GM12878 (cell line): ENCODE measurements around the gene LIM2. TPM values are rescaled to one million over a fixed set of nuclear protein-coding genes. Genes with fewer than 3 reads are reported as not detected.

Experiments
- ATAC-seq: fragments of 200-7000 bp; cut with Tn5 transposase; 3 replicates; pipeline ENCODE4 v1.9.1; 2020; ENCODE audit warnings: mild to moderate bottlenecking, moderate library complexity
- BruUV-seq: library from RNA; stranded (reverse); fragments of 400-500 nt; replicated peaks from 2 replicates; lab custom pipeline; 2021; lab: Mats Ljungman, UMichigan
- CTCF ChIA-PET: fragments of 300-600 bp; sonication (Branson Sonifier 250); formaldehyde crosslinking; extraction: SDS; loops from one replicate; lab custom pipeline; 2021; ENCODE audit warnings: inconsistent platforms; lab: Yijun Ruan, JAX
- POLR2A ChIA-PET: fragments of 350-600 bp; formaldehyde crosslinking; extraction: SDS; loops from one replicate; lab custom pipeline; 2021; ENCODE audit warnings: inconsistent platforms; lab: Charles Lee
- RAD21 ChIA-PET: fragments of 300-600 bp; sonication (Branson Sonifier 250); formaldehyde crosslinking; loops from one replicate; lab custom pipeline; 2023; ENCODE audit warnings: antibody characterized with exemption; ENCODE audit not compliant: unreplicated experiment; lab: Charles Lee
- SMC1A ChIA-PET: fragments of 300-600 bp; sonication (Branson Sonifier 250); formaldehyde crosslinking; loops from one replicate; lab custom pipeline; 2023; ENCODE audit not compliant: unreplicated experiment, uncharacterized antibody; lab: Charles Lee
- DNase-seq: peaks from one replicate; pipeline ENCODE4 v3.0.0-alpha.2; 2011; ENCODE audit warnings: low read depth, low spot score
- FAIRE-seq: peaks from 3 replicates; lab custom pipeline; 2011; peaks lifted over from hg19 to GRCh38; lab: Jason Lieb, UNC
- H2AFZ ChIP-seq: 2 replicates; pipeline ENCODE4 v1.6.0; 2011; ENCODE audit warnings: low read depth, low read length, control low read depth; ENCODE audit not compliant: control insufficient read depth
- H3K27ac ChIP-seq: 2 replicates; pipeline ENCODE4 v1.5.1; 2011; ENCODE audit warnings: control low read depth; ENCODE audit not compliant: control insufficient read depth, insufficient read depth
- H3K27me3 ChIP-seq, 2 experiments: replicated peaks in 1 of 2; 2 replicates each; pipeline versions ENCODE4 v1.6.0 to v1.6.1; 2011; ENCODE audit warnings: low read length in 1 of 2; ENCODE audit not compliant: control insufficient read depth in 2 of 2, insufficient read depth in 2 of 2
- H3K36me3 ChIP-seq, 2 experiments: 2 replicates each; pipeline ENCODE4 v1.5.1; 2011; ENCODE audit warnings: low read length in 1 of 2; ENCODE audit not compliant: control insufficient read depth in 2 of 2, insufficient read depth in 2 of 2
- H3K4me1 ChIP-seq: 2 replicates; pipeline ENCODE4 v1.6.1; 2011; ENCODE audit warnings: mild to moderate bottlenecking, low read length, moderate library complexity, mixed read lengths; ENCODE audit not compliant: control insufficient read depth, insufficient read depth
- H3K4me2 ChIP-seq: 2 replicates; pipeline ENCODE4 v1.6.0; 2011; ENCODE audit warnings: control low read depth; ENCODE audit not compliant: control insufficient read depth, insufficient read depth
- H3K4me3 ChIP-seq: fragments of 200-600 bp; sonication (generic); 2 replicates; pipeline ENCODE4 v1.5.1; 2016
- H3K79me2 ChIP-seq: 2 replicates; pipeline ENCODE4 v1.6.0; 2011; ENCODE audit warnings: low read length; ENCODE audit not compliant: control insufficient read depth, insufficient read depth
- H3K9ac ChIP-seq: 2 replicates; pipeline ENCODE4 v1.8.0; 2011; ENCODE audit warnings: low read length, control low read depth, mixed read lengths; ENCODE audit not compliant: control insufficient read depth, insufficient read depth
- H3K9me3 ChIP-seq: replicated peaks from 3 replicates; pipeline ENCODE4 v1.5.1; 2011; ENCODE audit warnings: mild to moderate bottlenecking, low read length; ENCODE audit not compliant: control insufficient read depth, insufficient read depth
- H4K20me1 ChIP-seq: 2 replicates; pipeline ENCODE4 v1.6.0; 2011; ENCODE audit not compliant: control insufficient read depth, insufficient read depth
- CBX5 ChIP-seq: sonication (generic); IDR thresholded peaks from 2 replicates; pipeline ENCODE4 v1.6.1; 2016; ENCODE audit warnings: low read depth, moderate library complexity, mild to moderate bottlenecking, inconsistent platforms
- CHD4 ChIP-seq: fragments of 200-600 bp; sonication (generic); IDR thresholded peaks from 2 replicates; pipeline ENCODE4 v1.6.1; 2016; ENCODE audit warnings: mild to moderate bottlenecking
- DPF2 ChIP-seq: fragments of 450-650 bp; IDR thresholded peaks from 2 replicates; pipeline ENCODE4 v1.6.1; 2017; ENCODE audit warnings: mild to moderate bottlenecking
- MEF2A ChIP-seq: IDR thresholded peaks from 2 replicates; pipeline ENCODE4 v1.6.1; 2011; ENCODE audit warnings: low read depth, mild to moderate bottlenecking, low read length, moderate library complexity; ENCODE audit not compliant: insufficient read depth
- PML ChIP-seq: IDR thresholded peaks from 2 replicates; pipeline ENCODE4 v1.6.1; 2012; ENCODE audit warnings: low read length, inconsistent platforms
- SUZ12 ChIP-seq: fragments of 200-600 bp; sonication (generic); IDR thresholded peaks from one replicate; pipeline ENCODE4 v1.6.1; 2018; ENCODE audit warnings: antibody characterized with exemption, mild to moderate bottlenecking; ENCODE audit not compliant: unreplicated experiment
- ZNF24 ChIP-seq: fragments of 450-650 bp; IDR thresholded peaks from 2 replicates; pipeline ENCODE4 v1.6.1; 2017; ENCODE audit warnings: antibody characterized with exemption, mild to moderate bottlenecking
- WGBS: methylation state at CpG from one replicate; pipeline ENCODE4 v1.1.6; 2016; ENCODE audit warnings: low lambda C conversion rate; ENCODE audit not compliant: insufficient replicate concordance, insufficient coverage; ENCODE audit errors: missing lambda C conversion rate; 5-methylcytosine and 5-hydroxymethylcytosine counted together
- in situ Hi-C: fragments of 300-500 bp; cut with MboI; formaldehyde crosslinking; loops from 9 replicates; pipeline ENCODE4 v1.14.3; 2018; ENCODE audit warnings: mixed read lengths
- intact Hi-C: fragments of 100-400 bp; cut with micrococcal nuclease; formaldehyde crosslinking; loops from one replicate; pipeline ENCODE4 v1.14.2; 2022; ENCODE audit not compliant: unreplicated experiment
- polyA plus RNA-seq, 11 experiments: library from polyadenylated mRNA; depleted of rRNA in 4 of 11; unstranded in 6 of 11; stranded (reverse) in 5 of 11; fragments of >200 nt; fragmentation: Nextera tagmentation in 4 of 11; fragmentation: Illumina TruSeq in 1 of 11; extraction: Ambion mirVana in 4 of 11; extraction: Trizol in 1 of 11; gene quantifications; 1 replicate in 1 of 11; 2 replicates in 10 of 11; pipeline versions ENCODE4 v1.2.1 to v1.2.3, GENCODE V29; 2011 to 2016; ENCODE audit warnings: inconsistent platforms in 2 of 11, missing spikeins in 2 of 11, low read depth in 1 of 11
- total RNA-seq, 4 experiments: library from RNA; depleted of rRNA in 3 of 4; stranded (reverse); fragments of >200 nt in 3 of 4; fragmentation: Illumina TruSeq in 1 of 4; extraction: Trizol in 1 of 4; gene quantifications; 2 replicates each; pipeline versions ENCODE4 v1.2.1 to v1.2.3, GENCODE V29; 2013 to 2021

Gene LIM2
- total and polyA plus RNA-seq, 10 of the 15 experiments (the other 5 are each of a cell fraction or from before 2014, with no cell fraction given) = not detected

DNA sequence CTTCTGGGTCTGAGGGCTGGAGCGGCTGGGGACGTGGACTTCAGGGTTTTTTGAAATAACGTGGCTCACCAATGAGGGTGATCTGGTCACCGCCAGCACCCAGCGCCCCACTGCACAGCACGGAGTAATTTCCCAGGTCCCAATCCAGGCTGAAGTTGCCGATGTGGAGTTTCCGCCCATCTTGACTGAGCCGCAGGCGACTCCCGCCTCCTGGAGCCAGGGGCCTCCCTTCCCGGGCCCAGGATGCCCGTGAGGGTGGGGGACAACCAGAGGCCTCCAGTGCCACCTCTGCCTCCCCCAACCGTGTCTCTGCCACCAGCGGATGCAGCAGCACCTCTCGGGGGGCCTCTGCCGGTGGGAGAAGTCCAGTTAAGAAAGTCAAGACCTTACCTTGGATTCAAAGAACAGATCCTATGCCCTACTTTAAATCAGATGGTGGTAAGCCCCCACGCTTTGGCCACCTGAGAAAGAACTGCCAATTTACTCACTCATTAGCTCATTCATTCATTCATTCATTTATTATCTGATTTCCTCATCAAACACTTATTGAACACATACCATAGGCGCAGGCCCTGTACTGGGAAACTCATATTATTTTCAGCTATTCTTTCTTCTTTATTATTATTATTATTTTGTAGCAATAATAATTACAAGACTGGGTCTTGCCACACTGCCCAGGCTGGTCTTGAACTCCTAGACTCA, 49.8 kb downstream of the LIM2 start:
- in situ Hi-C loops (loop anchor here (5.0 kb wide), 2 partner anchors 99 to 324 kb away; no protein-coding TSS in a partner anchor), intact Hi-C loops (loop anchor here (1.0 to 10.0 kb wide), 4 partner anchors 29 to 317 kb away; partner anchors contain the start of gene ETFB)
- DNase-seq (no peak), FAIRE-seq (no peak), ATAC-seq (no peak)
- H3K9me3 ChIP-seq = no peaks in the 10 kb centered on the region; the same call in 2 of the 3 replicates
- CTCF ChIA-PET = interaction anchor here (0.6 to 5.1 kb wide), 17 partner anchors 9 to 323 kb away, joined by 3 to 47 read pairs (median 5); partner anchors contain the start of gene SIGLEC10
- H3K9ac ChIP-seq = no peak overlapping the region; the same call in 1 of the 2 replicates
- peaks cover 4% of the 10 kb centered on the region for H3K4me1 ChIP-seq
- 0 out of 2 replicates have a peak overlapping the region, but pooled peaks have one; percentile 100 for H3K4me2 ChIP-seq
- no peaks in the 10 kb centered on the region for H4K20me1 ChIP-seq
- H3K27me3 ChIP-seq = no peaks in the 10 kb centered on the region
- RAD21 ChIA-PET = interaction anchor here (0.7 to 3.2 kb wide), 4 partner anchors 34 to 74 kb away, joined by 3 to 32 read pairs (median 6); no protein-coding TSS in a partner anchor
- H2AFZ ChIP-seq = no peak overlapping the region
- POLR2A ChIA-PET = interaction anchor here (0.6 to 1.1 kb wide), 2 partner anchors 30 to 320 kb away, joined by 3 to 4 read pairs; no protein-coding TSS in a partner anchor
- no TSS peak for BruUV-seq
- no peak overlapping the region for H3K27ac ChIP-seq
- 68% methylated on average over 19 of the region's 19 CpGs for WGBS
- TF ChIP-seq ZNF24 (peak; percentile 75), DPF2 (no peak)
- no peak overlapping the region for H3K4me3 ChIP-seq
- H3K36me3 ChIP-seq = no peaks in the 10 kb centered on the region
- no peaks in the 10 kb centered on the region for H3K79me2 ChIP-seq
- SMC1A ChIA-PET = interaction anchor here (0.7 to 1.9 kb wide), 5 partner anchors 11 to 104 kb away, joined by 3 to 5 read pairs (median 5); partner anchors contain the start of gene SIGLEC10

GRCh38 chr19:51337141-51337860, 50.5 kb downstream of the LIM2 start:
- Histone ChIP-seq H2AFZ (no peak overlapping the region), H3K79me2 (no peaks in the 10 kb centered on the region), H3K36me3 (no peaks in the 10 kb centered on the region), H3K4me2 (no peak overlapping the region), H3K9ac (no peak overlapping the region), H4K20me1 (no peaks in the 10 kb centered on the region), H3K4me3 (no peak overlapping the region), H3K4me1 (peaks cover 4% of the 10 kb centered on the region), H3K9me3 (no peaks in the 10 kb centered on the region; the same call in 2 of the 3 replicates), H3K27me3 (no peaks in the 10 kb centered on the region), H3K27ac (no peak overlapping the region)
- POLR2A ChIA-PET = interaction anchor here (0.7 to 1.1 kb wide), 2 partner anchors 30 to 82 kb away, joined by 3 to 5 read pairs; no protein-coding TSS in a partner anchor
- no peak for DNase-seq
- no peak for FAIRE-seq
- intact Hi-C loops = loop anchor here (10.0 kb wide), 1 partner anchor 318 kb away; no protein-coding TSS in a partner anchor
- WGBS = 83% methylated on average over 13 of the region's 13 CpGs
- in situ Hi-C loops = loop anchor here (5.0 kb wide), 2 partner anchors 100 to 325 kb away; no protein-coding TSS in a partner anchor
- no peak for ATAC-seq
- TF ChIP-seq CBX5 = no peak
- no peak for TF ChIP-seq SUZ12
- no peak for TF ChIP-seq MEF2A
- no peak for TF ChIP-seq PML
- no peak for TF ChIP-seq CHD4
- no TSS peak for BruUV-seq
- SMC1A ChIA-PET = interaction anchor here (0.7 to 1.2 kb wide), 5 partner anchors 12 to 80 kb away, joined by 3 to 5 read pairs (median 5); partner anchors contain the start of gene SIGLEC10
- RAD21 ChIA-PET = interaction anchor here (0.7 to 3.2 kb wide), 3 partner anchors 34 to 70 kb away, joined by 3 to 32 read pairs (median 10); no protein-coding TSS in a partner anchor
- CTCF ChIA-PET = interaction anchor here (0.8 to 5.1 kb wide), 8 partner anchors 28 to 320 kb away, joined by 3 to 47 read pairs (median 6); no protein-coding TSS in a partner anchor
